Measurements from ENCODE around the gene ITLN1.

Gene ITLN1

DNA sequence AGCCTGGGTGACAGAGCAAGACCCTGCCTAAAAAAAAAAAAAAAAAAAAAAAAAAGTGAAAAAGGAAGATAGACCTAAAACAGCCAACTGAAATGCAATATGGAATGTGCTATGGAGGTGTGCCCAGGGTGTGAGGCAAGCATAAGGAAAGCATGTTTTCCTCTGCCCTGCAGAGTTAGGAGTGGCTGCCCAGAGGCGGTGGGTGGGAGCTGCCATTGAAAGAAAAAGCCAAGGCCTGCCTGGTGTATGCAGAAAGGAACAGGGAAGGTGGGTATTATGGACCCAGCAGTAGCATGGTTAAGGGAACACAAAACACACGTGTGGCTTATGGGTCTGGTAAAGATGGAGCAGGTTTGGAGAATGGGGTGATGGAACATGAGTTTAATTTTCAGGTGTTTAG is 31.2 kb downstream of the ITLN1 start:
- no peak for DNase-seq

- no peak for DNase-seq
Observed at GRCh38 chr1:160853014-160853413, 32.0 kb downstream of the ITLN1 start.

DNA sequence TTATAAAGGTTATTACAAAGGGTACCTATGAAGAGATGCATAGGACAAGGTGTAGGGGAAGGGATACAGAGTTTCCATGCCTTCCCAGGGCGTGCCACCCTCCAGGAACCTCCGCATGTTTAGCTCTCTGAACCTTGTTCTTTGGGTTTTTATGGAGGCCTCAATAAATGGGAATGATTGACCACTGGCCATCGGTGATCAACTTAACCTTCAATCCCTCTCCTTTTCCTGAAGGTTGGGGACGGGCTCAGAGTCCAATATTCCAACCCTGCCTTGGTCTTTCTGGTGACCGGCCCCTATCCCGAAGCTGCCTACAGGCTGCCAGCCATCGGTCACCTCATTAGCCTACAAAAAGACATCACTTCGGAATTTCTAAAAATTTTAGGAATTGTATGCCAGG is 34.0 kb downstream of the ITLN1 start:
- DNase-seq, result no peak

DNA sequence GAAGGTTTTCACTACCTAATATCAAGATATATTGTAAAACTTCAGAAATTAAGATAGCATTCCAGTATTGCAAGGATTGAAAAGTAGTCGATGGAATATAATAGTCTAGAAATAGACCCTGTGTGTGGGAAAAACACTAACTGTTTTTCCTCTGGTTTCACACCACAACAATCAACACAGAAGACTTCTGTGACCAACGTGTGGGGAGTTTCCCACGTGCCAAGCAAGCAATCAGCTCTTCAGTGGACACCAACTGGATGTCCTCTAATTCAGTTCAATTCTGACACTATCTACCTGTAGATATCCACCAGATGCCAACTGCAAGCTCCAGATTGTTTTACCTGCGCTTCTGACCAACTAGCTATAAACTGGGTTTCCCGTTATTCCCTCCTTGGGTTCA is 34.4 kb downstream of the ITLN1 start:
- no peak for DNase-seq

DNA sequence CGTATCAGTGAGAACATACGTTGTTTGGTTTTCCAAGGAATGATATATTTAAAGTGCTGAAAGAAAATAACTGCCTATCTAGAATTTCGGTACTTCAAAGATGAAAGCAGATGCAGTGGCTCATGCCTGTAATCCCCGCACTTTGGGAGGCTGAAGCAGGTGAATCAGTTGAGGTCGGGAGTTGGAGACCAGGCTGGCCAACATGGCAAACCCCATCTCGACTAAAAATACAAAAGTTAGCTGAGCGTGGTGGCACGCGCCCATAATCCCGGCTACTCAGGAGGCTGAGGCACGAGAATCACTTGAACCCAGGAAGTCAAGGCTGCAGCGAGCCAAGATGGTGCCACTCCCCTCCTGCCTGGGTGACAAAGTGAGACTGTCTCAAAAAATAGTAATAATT is 38.7 kb downstream of the ITLN1 start:
- no peak for DNase-seq

DNA sequence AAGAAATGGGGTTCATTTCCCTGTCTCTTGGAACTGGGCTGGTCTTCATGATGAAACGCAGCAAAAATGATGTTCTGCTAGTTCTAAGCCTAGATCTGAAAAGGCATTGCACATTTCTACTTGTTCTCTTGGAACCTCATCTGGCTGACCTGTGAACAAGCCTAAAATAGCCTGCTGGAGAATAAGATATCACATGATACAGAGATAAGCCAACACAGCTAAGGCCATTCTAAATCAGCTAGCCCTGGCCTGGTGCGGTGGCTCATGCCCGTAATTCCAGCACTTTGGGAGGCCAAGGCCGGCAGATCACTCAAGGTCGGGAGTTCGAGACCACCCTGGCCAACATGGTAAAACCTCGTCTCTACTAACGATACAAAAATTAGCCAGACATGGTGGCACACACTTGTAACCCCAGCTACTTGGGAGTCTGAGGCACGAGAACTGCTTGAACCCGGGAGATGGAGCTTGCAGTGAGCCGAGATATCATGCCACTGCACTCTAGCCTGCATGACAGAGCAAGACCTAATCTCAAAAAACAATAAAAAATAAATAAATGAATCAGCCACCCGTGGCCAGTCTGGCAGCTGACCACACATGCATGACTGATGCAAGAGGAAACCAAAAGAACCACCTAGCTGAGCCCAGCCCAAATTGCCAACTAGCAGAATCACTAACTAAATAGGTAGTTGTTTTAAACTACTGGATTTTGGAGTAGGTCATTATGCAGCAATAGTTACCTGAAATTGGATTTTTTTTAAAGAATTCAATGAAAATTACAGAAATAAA is 40.3 kb downstream of the ITLN1 start:
- DNase-seq, result no peak

DNA sequence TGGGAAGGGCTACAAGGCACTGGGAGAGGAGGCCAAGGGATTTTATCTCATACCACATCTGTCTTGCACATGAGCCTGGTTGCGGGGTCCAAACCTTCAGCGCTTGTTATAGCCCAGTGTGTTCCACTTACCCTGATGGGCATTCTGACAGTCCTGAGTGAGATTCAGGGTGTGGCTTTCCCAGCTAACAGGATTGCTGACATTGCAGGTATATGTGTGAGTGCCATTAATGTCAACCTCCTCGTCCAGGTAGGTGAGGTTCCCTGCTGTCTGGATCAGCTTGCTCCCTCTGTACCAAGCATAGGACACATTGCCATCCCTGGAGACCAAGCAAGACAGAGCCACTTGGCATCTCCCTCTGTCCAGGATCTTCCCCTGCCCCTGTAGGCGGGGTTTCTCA is 43.9 kb downstream of the ITLN1 start:
- DNase-seq, result no peak

- no peak for DNase-seq
Observed at GRCh38 chr1:160839746-160840145, 45.2 kb downstream of the ITLN1 start.

GRCh38 chr1:160838888-160839287 is 46.1 kb downstream of the ITLN1 start:
- DNase-seq, result no peak

- DNase-seq, result no peak
Observed at GRCh38 chr1:160837558-160838205, 47.3 kb downstream of the ITLN1 start.

DNA sequence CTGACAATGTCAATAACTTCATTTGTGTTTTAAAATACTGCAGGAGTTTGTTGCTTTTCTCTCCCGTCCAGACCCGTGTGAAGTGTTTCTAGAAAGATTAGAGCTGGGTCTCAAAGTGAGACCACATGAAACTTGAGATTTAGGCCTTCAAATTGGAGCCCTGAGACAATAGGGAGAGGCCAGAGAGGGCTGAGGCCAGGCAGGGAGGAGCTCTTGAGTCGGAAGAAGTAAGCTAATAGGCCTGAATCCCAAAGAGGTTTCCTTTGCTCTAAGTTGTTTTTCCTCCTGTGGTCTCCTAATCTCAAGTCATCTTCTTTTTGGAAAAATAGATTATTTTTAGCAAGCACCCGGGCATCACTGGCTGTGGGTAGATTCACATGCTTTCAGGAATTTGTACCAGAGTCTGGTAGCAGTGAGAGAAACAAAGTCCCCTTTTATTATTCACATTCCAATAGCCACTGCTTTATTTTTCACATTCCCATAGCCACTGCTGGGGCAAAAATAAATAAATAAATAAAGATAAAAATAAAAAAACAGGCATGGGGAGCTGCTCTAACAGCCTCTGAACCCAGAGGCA is 47.9 kb downstream of the ITLN1 start:
- DNase-seq, result no peak

DNA sequence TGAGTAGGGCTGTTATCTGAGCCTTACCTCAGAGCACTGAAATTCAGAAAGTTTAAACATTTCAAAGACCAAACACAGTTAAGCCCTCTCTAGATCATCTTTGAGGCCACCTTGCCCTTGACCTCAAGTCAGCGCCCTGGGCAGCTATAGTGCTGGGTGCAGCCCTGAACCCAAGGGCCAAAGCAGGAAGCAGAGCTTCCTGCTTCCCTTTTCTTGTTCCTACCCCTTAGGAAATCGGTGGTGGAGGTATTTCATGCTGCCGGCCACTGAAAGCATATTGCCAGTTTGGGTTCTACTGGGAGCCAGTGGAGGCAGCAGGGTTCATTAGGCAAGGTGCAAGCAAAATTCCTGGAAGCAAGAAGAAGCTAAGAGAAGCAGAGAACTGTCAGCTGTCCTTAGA is 48.4 kb downstream of the ITLN1 start:
- no peak for DNase-seq

GRCh38 chr1:160835751-160836150 is 49.2 kb downstream of the ITLN1 start:
- no peak for DNase-seq

GRCh38 chr1:160834945-160835565 is 49.9 kb downstream of the ITLN1 start:
- no peak for DNase-seq

DNA sequence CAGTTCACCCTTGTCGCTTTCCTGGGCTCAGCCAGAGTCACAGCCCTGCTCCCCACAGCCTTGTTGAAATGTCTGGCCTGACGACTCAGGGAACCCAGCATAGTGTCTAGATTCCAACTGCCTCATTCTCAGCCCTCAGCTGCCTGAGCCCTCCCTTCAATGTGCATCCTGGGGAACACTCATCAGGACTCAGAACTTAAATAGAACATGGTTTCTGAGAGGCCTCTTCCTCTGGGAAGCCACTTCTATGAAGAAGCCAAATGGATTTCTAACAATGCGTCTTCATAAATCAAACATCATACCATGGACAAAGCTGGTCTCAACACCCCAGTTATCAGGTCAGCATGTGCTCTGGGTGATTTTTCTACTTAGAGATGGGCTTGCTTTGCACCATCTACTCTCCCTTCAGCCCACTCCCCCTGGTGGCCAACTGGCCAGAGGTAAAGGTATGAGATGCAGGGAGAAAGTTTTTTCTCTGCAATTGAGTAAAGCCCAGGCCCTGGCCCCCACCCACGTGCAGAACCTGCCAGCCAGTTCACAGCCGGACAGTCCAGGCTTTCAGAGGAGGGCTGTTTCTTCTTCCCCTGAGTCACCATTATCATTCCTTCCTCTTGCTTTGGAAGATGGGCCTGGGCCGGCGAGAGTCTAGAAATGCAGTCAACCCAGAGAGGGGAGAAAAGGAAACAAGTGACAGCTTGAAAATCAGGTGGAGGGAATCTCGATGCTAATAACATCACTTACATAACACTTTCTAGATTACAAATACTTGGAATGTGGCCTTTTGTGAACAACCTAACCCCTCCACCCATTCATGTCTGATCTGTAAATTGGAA is 54.4 kb downstream of the ITLN1 start:
- DNase-seq, result peak; percentile 9

- DNase-seq, result no peak
Observed at GRCh38 chr1:160829766-160830165, 55.2 kb downstream of the ITLN1 start.

DNA sequence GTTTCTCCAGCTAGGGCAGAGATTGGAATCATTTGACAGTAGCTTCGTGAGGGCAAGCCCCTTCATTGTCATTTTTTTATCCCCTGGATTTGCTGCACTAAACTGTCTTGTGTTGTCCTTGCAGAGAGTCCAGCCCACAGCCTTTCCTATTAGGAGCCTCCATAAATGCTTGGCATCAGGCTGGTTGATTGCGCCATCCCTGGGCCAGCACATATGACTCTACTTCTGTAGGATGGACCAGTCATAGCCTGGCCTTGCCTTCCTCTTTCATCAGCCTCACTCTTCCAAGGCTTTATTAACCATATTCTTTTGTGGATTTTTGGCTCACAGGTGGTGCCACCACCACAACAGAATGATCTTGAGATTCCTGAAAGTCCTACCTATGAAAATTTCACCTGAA is 57.6 kb downstream of the ITLN1 start:
- DNase-seq, result no peak

DNA sequence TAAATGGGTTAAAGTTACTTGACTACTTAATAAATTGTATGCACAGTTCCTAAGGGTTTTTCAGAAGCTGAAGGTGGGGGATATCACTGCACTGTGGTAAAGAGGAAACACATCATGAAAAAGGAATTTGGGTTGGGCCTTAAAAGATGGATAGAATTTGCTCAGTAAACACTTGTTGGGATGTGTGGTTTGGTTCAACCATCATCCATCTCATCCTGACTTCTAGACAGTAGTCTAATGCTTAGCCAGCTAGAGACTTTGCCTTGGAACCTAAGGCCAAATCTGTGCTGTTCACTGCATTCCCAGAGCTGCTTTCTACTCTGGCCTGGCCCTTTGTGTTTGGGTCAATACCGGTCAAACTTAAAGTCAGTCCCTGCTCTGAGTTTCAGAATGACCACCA is 58.4 kb downstream of the ITLN1 start:
- DNase-seq, result no peak

All from SIG-M5 (cell line).